ENCODE measurements around the gene MYO9B. TPM values are rescaled to one million over a fixed set of nuclear protein-coding genes. Genes with fewer than 3 reads are reported as not detected.
A peak's percentile ranks its signal among the peaks of the same experiment; 100 is the strongest.

Gene MYO9B
- polyA plus RNA-seq, 3 donors, result 5.9 to 366 (median 7.5) TPM

GRCh38 chr19:17045907-17046502 is 29.6 kb upstream of the MYO9B start:
- no peaks in the 10 kb centered on the region for H3K4me1 ChIP-seq (ENCODE audit: control insufficient read depth in 1 of 2, insufficient read depth in 2 of 2, low read length in 2 of 2)
- DNase-seq, result no peak
- 91% methylated on average over 4 of the region's 5 CpGs for WGBS (ENCODE audit: insufficient coverage)
- H3K36me3 Mint-ChIP-seq, result peaks cover 26% of the 10 kb centered on the region in 2 donors
- H3K4me1 Mint-ChIP-seq, result no peaks in the 10 kb centered on the region
- intact Hi-C loops (cut with micrococcal nuclease), result no loop called here
- no peak overlapping the region for H2AFZ ChIP-seq (ENCODE audit: insufficient read depth, low read depth, low read length, poor library complexity, severe bottlenecking)
- no peak overlapping the region for H3K4me3 ChIP-seq (replicated peaks in 1 of 3; ENCODE audit: low read depth in 2 of 3, low read length in 3 of 3)
- H3K9ac ChIP-seq (ENCODE audit: insufficient read depth, low read length, poor library complexity, severe bottlenecking), result no peak overlapping the region
- H3K4me2 ChIP-seq (replicated peaks; ENCODE audit: extremely low read depth, low read length, poor library complexity, severe bottlenecking), result no peak overlapping the region
- peaks cover 0 to 2% (median 0%) of the 10 kb centered on the region in 7 donors for H3K9me3 Mint-ChIP-seq
- H3K27me3 ChIP-seq (ENCODE audit: control insufficient read depth in 2 of 2, insufficient read depth in 2 of 2, low read length in 2 of 2), result no peaks in the 10 kb centered on the region
- H3K27me3 Mint-ChIP-seq (ENCODE audit: low read depth in 3 of 3), result peaks cover 8 to 23% (median 16%) of the 10 kb centered on the region in 3 donors
- no peak for TF ChIP-seq CTCF (IDR thresholded peaks at IDR 0.05)
- H3K27ac ChIP-seq (ENCODE audit: low read depth in 1 of 2, low read length in 2 of 2), result no peak overlapping the region
- H3K79me2 ChIP-seq (ENCODE audit: insufficient read depth, low read length), result no peaks in the 10 kb centered on the region
- peaks cover 14 to 31% of the 10 kb centered on the region in 2 donors for H3K36me3 ChIP-seq (replicated peaks in 1 of 2; ENCODE audit: control insufficient read depth in 1 of 2, insufficient read depth in 2 of 2, low read length in 2 of 2)
- H3K9me3 ChIP-seq (replicated peaks in 1 of 2; ENCODE audit: control insufficient read depth in 1 of 2, insufficient read depth in 1 of 2, low read length in 2 of 2), result no peaks in the 10 kb centered on the region
- H3K27ac Mint-ChIP-seq, result peak overlapping the region in 1 of 7 donors; percentile 2
- H3K4me3 Mint-ChIP-seq, result no peak overlapping the region
- no peaks in the 10 kb centered on the region for H4K20me1 ChIP-seq (ENCODE audit: insufficient read depth, low read length)

- intact Hi-C loops (cut with micrococcal nuclease), result no loop called here
- Histone ChIP-seq H4K20me1 (ENCODE audit: insufficient read depth, low read length) (no peaks in the 10 kb centered on the region), H3K4me1 (ENCODE audit: control insufficient read depth in 1 of 2, insufficient read depth in 2 of 2, low read length in 2 of 2) (no peaks in the 10 kb centered on the region), H3K9me3 (replicated peaks in 1 of 2; ENCODE audit: control insufficient read depth in 1 of 2, insufficient read depth in 1 of 2, low read length in 2 of 2) (no peaks in the 10 kb centered on the region), H3K79me2 (ENCODE audit: insufficient read depth, low read length) (no peaks in the 10 kb centered on the region), H2AFZ (ENCODE audit: insufficient read depth, low read depth, low read length, poor library complexity, severe bottlenecking) (no peak overlapping the region), H3K4me3 (replicated peaks in 1 of 3; ENCODE audit: low read depth in 2 of 3, low read length in 3 of 3) (no peak overlapping the region), H3K27me3 (ENCODE audit: control insufficient read depth in 2 of 2, insufficient read depth in 2 of 2, low read length in 2 of 2) (no peaks in the 10 kb centered on the region), H3K9ac (ENCODE audit: insufficient read depth, low read length, poor library complexity, severe bottlenecking) (no peak overlapping the region), H3K36me3 (replicated peaks in 1 of 2; ENCODE audit: control insufficient read depth in 1 of 2, insufficient read depth in 2 of 2, low read length in 2 of 2) (peaks cover 27 to 57% of the 10 kb centered on the region in 2 donors), H3K4me2 (replicated peaks; ENCODE audit: extremely low read depth, low read length, poor library complexity, severe bottlenecking) (no peak overlapping the region), H3K27ac (ENCODE audit: low read depth in 1 of 2, low read length in 2 of 2) (no peak overlapping the region)
- H3K36me3 Mint-ChIP-seq, result peaks cover 46 to 56% of the 10 kb centered on the region in 2 donors
- no peak for DNase-seq
- 98% methylated on average over 11 of the region's 16 CpGs for WGBS (ENCODE audit: insufficient coverage)
- H3K27ac Mint-ChIP-seq, result peak overlapping the region in 1 of 7 donors; percentile 16
- TF ChIP-seq CTCF (IDR thresholded peaks at IDR 0.05), result no peak
- H3K9me3 Mint-ChIP-seq, result no peaks in the 10 kb centered on the region
- no peaks in the 10 kb centered on the region for H3K4me1 Mint-ChIP-seq
- H3K4me3 Mint-ChIP-seq, result no peak overlapping the region
- peaks cover 0 to 6% (median 2%) of the 10 kb centered on the region in 3 donors for H3K27me3 Mint-ChIP-seq (ENCODE audit: low read depth in 3 of 3)
Observed at GRCh38 chr19:17048885-17049453, 26.6 kb upstream of the MYO9B start.

Data from CD14-positive monocyte (primary cell).